ENCODE data around the gene DUSP2. TPM values are rescaled to one million over a fixed set of nuclear protein-coding genes. Genes with fewer than 3 reads are reported as not detected.

Gene DUSP2
- total RNA-seq (ENCODE audit: insufficient read depth, low replicate concordance), result 28.9 TPM

- DNase-seq (ENCODE audit: low spot score), result peak; percentile 84
These were observed at the start of gene DUSP2 for GRCh38 chr2:96145036-96145847. Gene DUSP2 (minus strand): TSS chr2:96145440. CDS start chr2:96145354, 86 bp downstream.

GRCh38 chr2:96191937-96192670, 46.9 kb upstream of the DUSP2 start:
- DNase-seq (ENCODE audit: low spot score), result no peak

- no peak for DNase-seq (ENCODE audit: low spot score)
These were observed 43.7 kb upstream of the DUSP2 start for GRCh38 chr2:96188821-96189526.

GRCh38 chr2:96186562-96186961, 41.3 kb upstream of the DUSP2 start:
- DNase-seq (ENCODE audit: low spot score), result no peak

GRCh38 chr2:96185516-96185915, 40.3 kb upstream of the DUSP2 start:
- DNase-seq (ENCODE audit: low spot score), result peak; percentile 20

GRCh38 chr2:96184989-96185388, 39.7 kb upstream of the DUSP2 start:
- DNase-seq (ENCODE audit: low spot score), result no peak

- no peak for DNase-seq (ENCODE audit: low spot score)
These were observed 38.9 kb upstream of the DUSP2 start for GRCh38 chr2:96184188-96184587.

- DNase-seq (ENCODE audit: low spot score), result no peak
These were observed 36.3 kb upstream of the DUSP2 start for GRCh38 chr2:96181529-96181928.

- no peak for DNase-seq (ENCODE audit: low spot score)
These were observed 35.3 kb upstream of the DUSP2 start for GRCh38 chr2:96180521-96180920.

- no peak for DNase-seq (ENCODE audit: low spot score)
These were observed 34.8 kb upstream of the DUSP2 start for GRCh38 chr2:96180002-96180401.

- no peak for DNase-seq (ENCODE audit: low spot score)
These were observed 31.4 kb upstream of the DUSP2 start for GRCh38 chr2:96176661-96177060.

GRCh38 chr2:96175951-96176350, 30.7 kb upstream of the DUSP2 start:
- no peak for DNase-seq (ENCODE audit: low spot score)

GRCh38 chr2:96174251-96175144, 29.3 kb upstream of the DUSP2 start:
- DNase-seq (ENCODE audit: low spot score), result peak; percentile 63

GRCh38 chr2:96171831-96172230, 26.6 kb upstream of the DUSP2 start:
- no peak for DNase-seq (ENCODE audit: low spot score)

GRCh38 chr2:96170626-96171025, 25.4 kb upstream of the DUSP2 start:
- DNase-seq (ENCODE audit: low spot score), result no peak

GRCh38 chr2:96169868-96170507, 24.7 kb upstream of the DUSP2 start:
- DNase-seq (ENCODE audit: low spot score), result no peak

- no peak for DNase-seq (ENCODE audit: low spot score)
These were observed 22.3 kb upstream of the DUSP2 start for GRCh38 chr2:96167407-96168013.

- no peak for DNase-seq (ENCODE audit: low spot score)
These were observed 19.4 kb upstream of the DUSP2 start for GRCh38 chr2:96164459-96165184.

GRCh38 chr2:96163768-96164429, 18.7 kb upstream of the DUSP2 start:
- no peak for DNase-seq (ENCODE audit: low spot score)
